NCI-H1092 (cell line): Measurements from ENCODE around the gene OSMR.

Experiments used
- DNase-seq: peaks from one replicate; lab custom pipeline; 2025; lab: John Stamatoyannopoulos, UW

OSMR gene

GRCh38 chr5:38926121-38926520 is 80.3 kb downstream of the OSMR start:
- no peak for DNase-seq

GRCh38 chr5:38927470-38927869 is 81.7 kb downstream of the OSMR start:
- DNase-seq = no peak

GRCh38 chr5:38929838-38930237 is 84.0 kb downstream of the OSMR start:
- no peak for DNase-seq

DNA sequence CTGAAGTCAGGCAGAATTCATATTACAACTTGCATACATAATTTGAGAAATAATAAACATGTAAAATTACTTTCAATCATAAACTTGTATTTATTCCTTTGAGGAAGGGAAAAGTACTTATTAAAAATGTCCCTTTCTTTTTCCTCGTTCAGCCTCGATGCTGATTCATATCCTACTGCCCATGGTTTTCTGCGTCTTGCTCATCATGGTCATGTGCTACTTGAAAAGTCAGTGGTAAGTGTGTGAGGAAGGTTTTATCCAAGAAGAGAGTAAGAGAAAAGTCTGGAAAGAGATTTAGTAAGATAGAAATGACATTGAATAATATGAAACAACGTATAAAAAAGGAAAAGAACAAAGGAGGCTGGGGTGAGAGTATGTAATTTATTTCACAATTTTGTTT is 85.9 kb downstream of the OSMR start:
- DNase-seq = no peak

DNA sequence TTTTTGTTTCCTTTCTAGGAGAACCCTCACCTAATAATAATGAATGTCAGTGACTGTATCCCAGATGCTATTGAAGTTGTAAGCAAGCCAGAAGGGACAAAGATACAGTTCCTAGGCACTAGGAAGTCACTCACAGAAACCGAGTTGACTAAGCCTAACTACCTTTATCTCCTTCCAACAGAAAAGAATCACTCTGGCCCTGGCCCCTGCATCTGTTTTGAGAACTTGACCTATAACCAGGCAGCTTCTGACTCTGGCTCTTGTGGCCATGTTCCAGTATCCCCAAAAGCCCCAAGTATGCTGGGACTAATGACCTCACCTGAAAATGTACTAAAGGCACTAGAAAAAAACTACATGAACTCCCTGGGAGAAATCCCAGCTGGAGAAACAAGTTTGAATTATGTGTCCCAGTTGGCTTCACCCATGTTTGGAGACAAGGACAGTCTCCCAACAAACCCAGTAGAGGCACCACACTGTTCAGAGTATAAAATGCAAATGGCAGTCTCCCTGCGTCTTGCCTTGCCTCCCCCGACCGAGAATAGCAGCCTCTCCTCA is 87.1 kb downstream of the OSMR start:
- DNase-seq = no peak

- DNase-seq = no peak
Measured at GRCh38 chr5:38935437-38935836, 89.6 kb downstream of the OSMR start.

DNA sequence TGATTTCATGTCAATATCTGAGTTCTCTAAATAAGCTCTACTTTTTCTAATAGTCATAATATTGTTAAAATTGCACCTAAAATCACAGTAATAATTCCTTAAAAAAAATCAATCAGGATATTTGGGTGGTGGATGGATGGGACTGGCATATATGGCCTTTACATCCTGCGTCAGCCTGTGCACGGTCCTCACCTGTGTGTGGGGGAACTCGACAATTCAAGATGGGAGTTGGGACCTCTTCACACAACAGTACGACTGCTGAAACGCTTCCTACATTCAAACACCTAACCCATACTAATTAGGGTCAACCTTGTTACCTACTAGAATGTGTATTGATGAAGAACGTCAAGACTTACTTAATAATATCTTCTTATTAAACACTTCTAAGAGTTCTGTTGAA is 90.5 kb downstream of the OSMR start:
- no peak for DNase-seq

GRCh38 chr5:38938424-38938823 is 92.6 kb downstream of the OSMR start:
- no peak for DNase-seq

GRCh38 chr5:38938973-38939372 is 93.2 kb downstream of the OSMR start:
- DNase-seq = no peak

DNA sequence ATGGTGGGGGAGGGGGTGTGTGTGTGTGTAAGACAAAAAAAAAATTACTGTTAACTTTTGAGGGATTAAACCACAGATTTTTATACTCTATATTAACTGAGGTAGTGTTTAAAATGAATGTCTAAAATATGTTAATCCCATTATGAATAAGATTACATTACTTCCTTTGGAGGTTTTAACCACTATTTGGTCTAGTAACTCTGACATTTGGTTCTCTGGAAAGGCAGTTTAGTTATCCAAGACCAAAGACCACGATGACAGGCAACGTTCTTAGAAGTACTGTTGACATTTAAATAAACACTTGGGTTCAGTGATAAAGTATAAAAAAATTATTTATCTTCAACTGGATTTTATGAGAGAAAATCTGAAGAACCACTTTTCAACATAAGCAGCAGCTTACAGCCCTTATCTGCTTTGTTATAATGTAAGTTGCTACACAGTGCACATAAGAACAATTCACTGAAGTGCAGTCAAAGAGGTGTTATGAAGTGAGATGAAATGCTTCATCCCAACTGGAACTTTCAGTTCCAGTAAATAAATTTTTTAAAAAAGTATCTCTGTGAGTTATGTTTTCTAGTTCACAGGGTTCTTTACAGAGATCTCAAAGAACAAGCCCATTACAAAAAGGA is 94.5 kb downstream of the OSMR start:
- no peak for DNase-seq

- DNase-seq = no peak
Measured at GRCh38 chr5:38941912-38942311, 96.1 kb downstream of the OSMR start.

DNA sequence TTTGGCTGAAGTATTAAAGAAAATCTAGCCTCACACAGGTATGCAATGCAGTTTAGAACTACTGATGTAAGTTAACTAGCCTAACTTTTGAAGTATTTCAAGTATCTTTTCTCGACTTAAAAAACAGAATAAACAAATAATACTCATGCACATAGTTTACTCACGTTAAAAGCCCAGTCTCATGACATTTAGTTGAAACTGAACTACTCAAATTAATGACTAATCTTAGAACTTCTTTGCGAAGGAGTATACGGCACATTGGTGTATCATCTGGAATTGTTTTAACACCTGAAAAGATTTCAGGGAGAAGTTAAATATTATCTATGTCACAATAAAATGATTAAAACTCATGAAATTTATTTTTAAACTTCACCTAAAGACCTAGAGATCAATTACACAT is 98.5 kb downstream of the OSMR start:
- no peak for DNase-seq

DNA sequence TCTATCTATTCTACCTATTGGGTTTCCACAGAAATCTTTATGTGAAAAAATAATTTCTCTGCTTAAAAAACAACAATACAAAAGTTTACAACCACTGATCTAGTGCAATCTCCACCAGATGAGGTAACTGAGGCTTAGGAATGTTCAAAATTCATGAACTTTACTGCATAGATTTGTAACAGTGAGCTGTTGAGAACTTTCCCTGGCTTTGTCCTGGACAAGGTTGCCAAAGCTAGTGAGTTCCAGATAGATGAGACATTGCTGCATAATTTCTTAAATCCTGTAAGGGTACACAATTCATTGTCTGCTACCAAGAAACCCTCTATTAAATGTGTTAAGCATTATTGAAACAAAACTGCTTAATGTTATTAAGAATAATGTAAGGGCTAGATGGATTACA is 102.7 kb downstream of the OSMR start:
- DNase-seq = no peak

DNA sequence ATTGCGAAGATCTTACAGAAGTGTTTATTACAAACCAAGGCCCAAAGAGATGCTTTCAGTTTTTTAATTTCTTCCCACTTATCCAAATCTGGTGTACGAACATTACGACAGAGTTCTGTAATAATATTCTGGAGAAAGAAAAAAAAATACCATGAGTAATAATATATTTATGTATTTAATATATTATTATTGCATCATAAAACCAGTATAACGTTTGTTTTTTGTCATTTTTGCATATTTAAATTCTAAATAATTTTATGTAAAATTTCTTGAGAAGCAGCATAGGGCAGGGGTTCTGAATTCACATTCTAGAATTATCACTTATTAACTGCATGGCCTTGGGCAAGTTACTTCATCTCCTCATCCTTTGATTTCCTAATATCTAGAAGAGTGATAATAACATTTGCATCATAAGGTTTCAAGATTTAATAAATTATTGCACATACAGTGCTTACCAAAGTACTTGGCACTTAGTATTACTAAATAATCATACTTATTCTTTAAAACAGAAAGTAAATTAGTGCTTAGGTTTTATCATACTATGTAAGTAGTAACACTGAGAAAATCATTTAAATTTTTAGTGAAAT is 107.7 kb downstream of the OSMR start:
- no peak for DNase-seq

DNA sequence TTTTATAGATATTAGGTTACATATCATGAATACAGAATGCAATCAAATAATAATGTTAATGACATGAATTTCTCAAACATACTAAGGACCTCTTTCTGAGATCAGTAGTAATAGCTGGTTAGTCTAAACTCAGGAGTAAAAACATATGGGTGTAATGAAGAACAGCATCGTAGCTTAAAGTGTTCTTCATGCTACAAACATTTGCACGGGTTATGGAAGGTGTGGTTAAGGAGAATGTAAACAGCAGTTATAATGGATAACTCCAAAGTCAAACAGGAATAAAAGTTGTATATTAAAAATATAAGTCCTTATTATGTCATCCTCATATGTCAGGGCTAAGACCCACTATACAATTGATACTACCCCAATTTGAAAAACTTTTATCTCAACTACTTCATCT is 115.9 kb downstream of the OSMR start:
- no peak for DNase-seq

GRCh38 chr5:38968665-38969064 is 122.9 kb downstream of the OSMR start:
- no peak for DNase-seq

DNA sequence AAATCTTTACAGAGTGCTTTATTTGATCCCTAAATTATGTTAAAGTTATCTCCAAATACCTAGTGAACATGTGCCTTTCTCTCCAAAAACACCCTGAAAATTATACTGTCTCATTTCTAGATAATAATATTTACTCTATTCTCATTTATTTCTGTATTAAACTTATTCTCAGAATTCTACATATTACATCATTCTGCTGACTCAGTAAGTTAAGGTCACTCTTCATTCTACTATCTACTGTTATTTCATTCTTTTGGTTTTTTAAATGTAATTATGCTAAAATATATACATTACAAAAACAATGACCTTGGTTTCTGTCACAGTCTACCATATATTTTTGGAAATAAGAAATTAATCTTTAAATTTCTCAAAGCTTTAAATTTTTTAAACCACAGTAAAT is 132.2 kb downstream of the OSMR start:
- DNase-seq = no peak

DNA sequence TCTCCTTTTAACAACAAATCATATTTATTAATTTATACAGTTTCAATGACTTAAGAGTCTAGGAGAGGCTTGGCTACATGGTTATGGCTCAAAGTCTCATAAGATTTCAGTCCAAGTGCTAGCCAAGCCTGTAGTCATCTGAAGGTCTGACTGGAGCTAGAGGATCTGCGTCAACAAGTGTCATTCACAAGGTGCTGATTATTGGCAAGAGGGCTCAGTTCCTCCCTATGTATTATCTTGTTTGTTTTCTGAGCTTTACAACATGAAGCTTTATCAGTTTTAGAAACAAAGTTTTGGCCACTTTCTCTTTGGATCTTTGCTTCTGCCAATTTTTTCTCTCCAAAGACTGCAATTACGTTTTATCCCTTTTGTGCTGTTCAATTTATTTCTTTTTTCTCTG is 133.7 kb downstream of the OSMR start:
- no peak for DNase-seq
